CD4-positive, alpha-beta T cell treated with Interleukin-6 for 4 hours (primary cell): ENCODE data around the gene COPE.

Experiments used
- DNase-seq: peaks from one replicate; pipeline ENCODE4 v3.0.0-alpha.2; 2020; ENCODE audit warnings: mixed read lengths

The COPE gene

GRCh38 chr19:18865106-18865972 lies 53.8 kb downstream of the COPE start:
- DNase-seq: no peak

- no peak for DNase-seq
Observed at GRCh38 chr19:18863843-18864362, 55.3 kb downstream of the COPE start.

- DNase-seq: no peak
Observed at GRCh38 chr19:18862976-18863842, 56.0 kb downstream of the COPE start.

- DNase-seq: no peak
Observed at GRCh38 chr19:18861917-18862316, 57.3 kb downstream of the COPE start.

GRCh38 chr19:18861235-18861634 lies 58.0 kb downstream of the COPE start:
- DNase-seq: no peak

- DNase-seq: no peak
Observed at GRCh38 chr19:18860725-18861124, 58.5 kb downstream of the COPE start.

GRCh38 chr19:18860302-18860700 lies 58.9 kb downstream of the COPE start:
- no peak for DNase-seq

GRCh38 chr19:18859676-18860301 lies 59.4 kb downstream of the COPE start:
- no peak for DNase-seq

- no peak for DNase-seq
Observed at GRCh38 chr19:18858906-18859646, 60.1 kb downstream of the COPE start.

- no peak for DNase-seq
Observed at GRCh38 chr19:18857223-18857622, 62.0 kb downstream of the COPE start.

GRCh38 chr19:18856385-18857126 lies 62.6 kb downstream of the COPE start:
- no peak for DNase-seq

- no peak for DNase-seq
Observed at GRCh38 chr19:18855647-18856384, 63.4 kb downstream of the COPE start.

- DNase-seq: no peak
Observed at GRCh38 chr19:18854982-18855381, 64.2 kb downstream of the COPE start.

GRCh38 chr19:18853755-18854427 lies 65.3 kb downstream of the COPE start:
- no peak for DNase-seq

GRCh38 chr19:18852648-18853047 lies 66.5 kb downstream of the COPE start:
- no peak for DNase-seq

- DNase-seq: no peak
Observed at GRCh38 chr19:18851673-18852325, 67.4 kb downstream of the COPE start.

GRCh38 chr19:18850471-18851375 lies 68.5 kb downstream of the COPE start:
- no peak for DNase-seq

GRCh38 chr19:18849838-18850400 lies 69.3 kb downstream of the COPE start:
- no peak for DNase-seq
